ENCODE data around the gene PLXNA2.

PLXNA2 gene

DNA sequence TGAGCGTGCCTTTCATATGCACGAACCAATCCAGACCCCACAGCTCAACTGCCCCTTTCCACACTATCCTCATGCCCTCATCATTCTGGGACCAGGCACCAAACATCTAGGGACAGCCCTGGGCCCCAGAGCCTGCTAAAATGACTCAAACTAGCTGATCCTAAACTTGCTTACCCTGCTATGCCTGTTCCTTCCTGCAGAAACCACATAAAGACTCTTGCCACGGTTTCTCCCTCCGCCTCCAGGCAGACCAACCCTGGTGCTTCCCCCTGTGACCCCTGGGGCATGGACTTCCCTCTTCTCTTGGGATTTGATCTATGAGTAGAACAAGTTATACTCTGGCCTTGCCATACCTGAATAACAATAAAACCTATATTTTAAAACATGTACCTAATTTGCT lies 195.3 kb downstream of the PLXNA2 start:
- no peak for DNase-seq (ENCODE audit: low spot score)
- H3K27ac ChIP-seq (ENCODE audit: poor library complexity, severe bottlenecking), result no peak overlapping the region
- no peak for TF ChIP-seq CTCF (IDR thresholded peaks at IDR 0.05; ENCODE audit: poor library complexity, severe bottlenecking)
- no peaks in the 10 kb centered on the region for H3K27me3 ChIP-seq (ENCODE audit: insufficient read depth, poor library complexity, severe bottlenecking)
- H3K4me1 ChIP-seq (ENCODE audit: insufficient read depth, poor library complexity, severe bottlenecking), result no peaks in the 10 kb centered on the region
- ATAC-seq (ENCODE audit: low read depth), result no peak
- H3K4me3 ChIP-seq (ENCODE audit: severe bottlenecking), result no peak overlapping the region
- no peaks in the 10 kb centered on the region for H3K9me3 ChIP-seq (ENCODE audit: severe bottlenecking)
- peaks cover 7% of the 10 kb centered on the region for H3K36me3 ChIP-seq (ENCODE audit: low read depth)

GRCh38 chr1:208047975-208048374 lies 196.2 kb downstream of the PLXNA2 start:
- H3K4me3 ChIP-seq (ENCODE audit: severe bottlenecking), result no peak overlapping the region
- DNase-seq (ENCODE audit: low spot score) (no peak), ATAC-seq (ENCODE audit: low read depth) (no peak)
- H3K27me3 ChIP-seq (ENCODE audit: insufficient read depth, poor library complexity, severe bottlenecking), result no peaks in the 10 kb centered on the region
- TF ChIP-seq CTCF (IDR thresholded peaks at IDR 0.05; ENCODE audit: poor library complexity, severe bottlenecking), result no peak
- H3K36me3 ChIP-seq (ENCODE audit: low read depth), result peaks cover 4% of the 10 kb centered on the region
- no peak overlapping the region for H3K27ac ChIP-seq (ENCODE audit: poor library complexity, severe bottlenecking)
- H3K4me1 ChIP-seq (ENCODE audit: insufficient read depth, poor library complexity, severe bottlenecking), result no peaks in the 10 kb centered on the region
- no peaks in the 10 kb centered on the region for H3K9me3 ChIP-seq (ENCODE audit: severe bottlenecking)

GRCh38 chr1:208047476-208047934 lies 196.7 kb downstream of the PLXNA2 start:
- no peak overlapping the region for H3K27ac ChIP-seq (ENCODE audit: poor library complexity, severe bottlenecking)
- ATAC-seq (ENCODE audit: low read depth) (no peak), DNase-seq (ENCODE audit: low spot score) (no peak)

DNA sequence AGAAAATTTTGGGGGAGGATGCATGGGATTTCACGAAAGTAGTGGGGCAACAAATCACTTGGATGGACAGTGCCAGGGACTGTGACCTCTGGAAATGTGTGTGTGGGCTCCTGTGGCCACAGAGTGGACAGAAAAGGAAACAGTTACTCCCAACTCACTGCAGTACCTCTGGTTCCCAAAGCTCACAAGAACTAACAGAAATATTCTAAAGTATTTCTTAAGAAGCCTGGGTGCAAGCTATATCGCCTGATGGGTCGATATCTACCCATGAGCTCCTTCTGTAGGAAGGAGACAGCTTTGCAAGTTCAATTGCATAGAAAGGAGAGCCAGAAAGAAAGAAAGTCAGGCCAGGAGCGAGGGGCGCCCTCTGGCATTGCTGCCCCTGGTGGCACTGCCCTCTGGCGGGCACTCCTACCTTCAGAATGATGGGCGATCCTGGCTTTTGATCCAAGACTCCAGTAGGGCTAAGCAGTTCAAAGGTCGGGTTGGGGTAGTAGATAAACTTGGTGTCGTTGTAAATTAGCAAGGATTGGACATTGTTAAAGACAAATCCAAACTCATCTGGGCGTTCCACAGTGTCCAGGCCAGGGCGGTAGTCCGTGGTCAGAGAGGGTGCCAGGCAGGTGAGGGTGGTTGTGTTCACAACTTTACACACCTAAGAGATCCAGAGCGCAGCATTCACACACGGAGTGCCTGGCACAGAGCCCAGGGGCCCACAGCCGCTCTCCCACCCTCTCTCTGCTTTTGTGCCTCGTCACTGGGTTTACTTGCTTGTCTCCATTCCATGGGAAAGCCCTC lies 198.5 kb downstream of the PLXNA2 start:
- Histone ChIP-seq H3K4me1 (ENCODE audit: insufficient read depth, poor library complexity, severe bottlenecking) (no peaks in the 10 kb centered on the region), H3K27ac (ENCODE audit: poor library complexity, severe bottlenecking) (no peak overlapping the region), H3K36me3 (ENCODE audit: low read depth) (peaks cover 4% of the 10 kb centered on the region), H3K4me3 (ENCODE audit: severe bottlenecking) (no peak overlapping the region), H3K9me3 (ENCODE audit: severe bottlenecking) (no peaks in the 10 kb centered on the region), H3K27me3 (ENCODE audit: insufficient read depth, poor library complexity, severe bottlenecking) (no peaks in the 10 kb centered on the region)
- DNase-seq (ENCODE audit: low spot score) (no peak), ATAC-seq (ENCODE audit: low read depth) (no peak)
- no peak for TF ChIP-seq CTCF (IDR thresholded peaks at IDR 0.05; ENCODE audit: poor library complexity, severe bottlenecking)

More at GRCh38 chr1:208047476-208047934, 196.7 kb downstream of the PLXNA2 start:
- Histone ChIP-seq H3K4me3 (ENCODE audit: severe bottlenecking) (no peak overlapping the region), H3K36me3 (ENCODE audit: low read depth) (peaks cover 4% of the 10 kb centered on the region), H3K9me3 (ENCODE audit: severe bottlenecking) (no peaks in the 10 kb centered on the region), H3K4me1 (ENCODE audit: insufficient read depth, poor library complexity, severe bottlenecking) (no peaks in the 10 kb centered on the region), H3K27me3 (ENCODE audit: insufficient read depth, poor library complexity, severe bottlenecking) (no peaks in the 10 kb centered on the region)
- no peak for TF ChIP-seq CTCF (IDR thresholded peaks at IDR 0.05; ENCODE audit: poor library complexity, severe bottlenecking)
